AG04449 (cell line): ENCODE data around the gene RIT1.

Experiments used
- CTCF ChIA-PET: fragments of 350-600 bp; formaldehyde crosslinking; extraction: SDS; loops from one replicate; lab custom pipeline; 2021; ENCODE audit warnings: antibody characterized with exemption; lab: Yijun Ruan, JAX
- POLR2A ChIA-PET: fragments of 400-600, 350-600 bp; formaldehyde crosslinking; extraction: SDS; loops from one replicate; lab custom pipeline; 2020; ENCODE audit warnings: antibody characterized with exemption, inconsistent platforms; lab: Yijun Ruan, JAX
- DNase-seq: peaks from one replicate; pipeline ENCODE4 v3.0.0-alpha.2; 2010; ENCODE audit warnings: low read depth, low spot score
- H3K4me3 ChIP-seq: 2 replicates; pipeline ENCODE4 v1.5.1; 2011; ENCODE audit warnings: low read depth, mild to moderate bottlenecking, control low read depth, low read length
- TF ChIP-seq, protein P1 (sequence below): IDR thresholded peaks from one replicate; pipeline ENCODE4 v1.5.1; 2011; ENCODE audit warnings: mild to moderate bottlenecking, moderate library complexity, low read length, control low read depth, inconsistent platforms; ENCODE audit not compliant: insufficient read depth; ENCODE audit errors: missing control alignments

Gene RIT1

DNA sequence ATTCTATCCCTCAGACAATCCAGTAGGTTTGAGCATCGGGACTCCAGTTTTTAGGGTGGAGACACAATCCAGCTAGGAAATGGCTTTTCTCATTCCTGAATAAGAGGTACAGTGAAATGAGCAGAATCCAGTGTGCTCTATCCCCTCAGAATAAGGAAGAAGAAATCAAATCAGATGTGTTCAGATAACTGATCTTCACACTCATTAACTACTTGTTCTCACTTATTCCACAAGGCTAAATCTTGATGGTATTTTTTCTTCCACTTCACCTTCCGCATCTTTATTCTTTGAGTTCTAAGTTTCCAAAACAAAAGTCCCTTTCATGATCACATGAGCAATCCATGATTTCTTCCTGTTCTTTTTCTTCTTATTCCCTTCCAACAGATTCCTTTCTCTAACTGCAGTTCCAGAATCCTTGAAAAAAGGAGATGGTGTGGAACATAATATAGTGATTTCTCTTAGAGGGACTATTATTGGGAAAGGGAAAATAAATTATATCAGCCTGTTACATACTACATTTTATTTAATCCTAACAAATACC is 50.1 kb downstream of the RIT1 start:
- TF ChIP-seq, protein P1, sequence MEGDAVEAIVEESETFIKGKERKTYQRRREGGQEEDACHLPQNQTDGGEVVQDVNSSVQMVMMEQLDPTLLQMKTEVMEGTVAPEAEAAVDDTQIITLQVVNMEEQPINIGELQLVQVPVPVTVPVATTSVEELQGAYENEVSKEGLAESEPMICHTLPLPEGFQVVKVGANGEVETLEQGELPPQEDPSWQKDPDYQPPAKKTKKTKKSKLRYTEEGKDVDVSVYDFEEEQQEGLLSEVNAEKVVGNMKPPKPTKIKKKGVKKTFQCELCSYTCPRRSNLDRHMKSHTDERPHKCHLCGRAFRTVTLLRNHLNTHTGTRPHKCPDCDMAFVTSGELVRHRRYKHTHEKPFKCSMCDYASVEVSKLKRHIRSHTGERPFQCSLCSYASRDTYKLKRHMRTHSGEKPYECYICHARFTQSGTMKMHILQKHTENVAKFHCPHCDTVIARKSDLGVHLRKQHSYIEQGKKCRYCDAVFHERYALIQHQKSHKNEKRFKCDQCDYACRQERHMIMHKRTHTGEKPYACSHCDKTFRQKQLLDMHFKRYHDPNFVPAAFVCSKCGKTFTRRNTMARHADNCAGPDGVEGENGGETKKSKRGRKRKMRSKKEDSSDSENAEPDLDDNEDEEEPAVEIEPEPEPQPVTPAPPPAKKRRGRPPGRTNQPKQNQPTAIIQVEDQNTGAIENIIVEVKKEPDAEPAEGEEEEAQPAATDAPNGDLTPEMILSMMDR, result no peak
- CTCF ChIA-PET, result interaction anchor here (1.3 to 2.1 kb wide), 4 partner anchors 9 to 51 kb away, joined by 3 to 8 read pairs (median 6); partner anchors contain the start of gene RIT1
- H3K4me3 ChIP-seq, result peak overlapping the region; percentile 62
- DNase-seq, result no peak
- POLR2A ChIA-PET, result interaction anchor here (0.6 kb wide), 1 partner anchor 19 kb away, joined by 3 read pairs; no protein-coding TSS in a partner anchor

DNA sequence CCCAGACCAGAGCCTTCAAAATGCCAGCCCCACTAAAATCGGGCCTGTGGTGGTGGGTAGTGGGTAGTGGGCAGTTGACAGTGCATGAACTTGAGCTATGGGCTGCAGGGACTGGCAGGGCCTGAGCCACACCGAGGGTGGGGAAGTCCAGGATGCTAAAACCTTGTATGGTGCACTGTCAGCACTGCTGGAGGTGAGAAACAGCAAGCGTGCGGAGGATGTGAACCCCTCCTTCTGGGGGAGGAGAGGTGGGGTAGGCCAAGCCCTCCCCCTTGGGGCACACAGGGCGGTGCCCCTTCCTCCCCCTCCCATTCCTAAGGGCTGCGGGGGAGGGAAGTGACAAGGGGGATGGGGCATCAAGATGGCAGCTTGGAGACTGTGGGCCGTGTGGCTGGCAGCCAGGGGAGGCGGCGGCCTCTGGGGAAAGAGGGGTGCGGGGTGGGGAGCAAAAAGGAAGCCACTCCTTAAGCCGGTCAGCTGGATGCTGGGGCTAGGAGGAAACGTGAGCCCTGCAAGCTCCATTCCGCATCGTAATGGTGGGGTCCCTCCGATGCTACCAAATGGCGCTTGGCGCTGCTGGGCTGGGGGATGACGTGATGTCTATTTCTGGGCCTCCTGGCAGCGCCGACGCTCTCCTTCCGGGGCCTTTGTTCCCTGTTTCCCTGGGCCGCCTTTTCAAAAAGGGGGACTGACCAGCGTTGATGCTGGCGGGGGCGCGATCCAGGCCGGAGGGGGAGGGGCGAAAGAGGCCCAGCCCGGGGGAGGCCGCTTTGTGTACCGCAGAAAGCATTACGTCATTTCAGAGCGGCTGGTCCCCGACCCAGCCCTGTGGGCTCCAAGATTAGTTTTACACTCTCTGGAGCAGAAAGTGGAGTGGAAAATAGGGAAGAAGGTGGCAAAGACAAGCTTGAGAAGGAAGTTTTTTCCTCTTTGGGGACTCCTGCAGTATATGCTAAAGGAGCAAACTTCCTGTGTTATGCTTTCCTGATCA is 51.0 kb downstream of the RIT1 start:
- TF ChIP-seq, protein P1, result no peak
- CTCF ChIA-PET, result interaction anchor here (1.0 to 2.1 kb wide), 5 partner anchors 10 to 51 kb away, joined by 3 to 8 read pairs (median 4); partner anchors contain the start of gene RIT1
- H3K4me3 ChIP-seq, result peak overlapping the region; percentile 62
- POLR2A ChIA-PET, result interaction anchor here (0.5 to 1.2 kb wide), 2 partner anchors 33 to 39 kb away, joined by 3 to 4 read pairs; no protein-coding TSS in a partner anchor
- DNase-seq, result no peak

DNA sequence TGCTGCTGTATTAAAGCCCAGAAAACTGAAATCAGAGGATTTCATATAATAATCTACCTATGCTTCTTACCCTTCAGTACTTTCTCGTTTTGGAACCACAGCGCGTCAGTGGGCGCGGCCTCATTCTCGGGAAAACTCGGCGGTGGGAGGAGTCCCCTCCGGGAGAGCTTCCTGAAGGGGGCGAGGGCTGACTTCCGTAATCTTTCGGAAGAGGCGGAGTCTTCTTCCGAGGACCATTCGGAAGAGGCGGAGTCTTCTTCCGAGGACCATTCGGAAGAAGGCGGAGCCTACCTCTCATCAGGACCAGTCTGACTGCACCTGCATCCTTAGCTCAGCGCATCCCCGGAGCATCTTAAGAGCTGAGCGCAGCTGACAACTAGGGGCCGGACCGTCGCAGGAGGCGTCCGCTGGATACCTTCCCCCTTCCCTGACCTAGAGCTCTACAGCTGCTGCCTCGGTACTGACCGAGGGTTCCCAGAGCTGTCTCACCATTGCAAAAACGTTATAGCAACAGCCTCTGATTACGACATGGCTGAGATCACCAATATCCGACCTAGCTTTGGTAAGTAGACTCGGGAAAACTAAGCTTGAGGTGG is 51.8 kb downstream of the RIT1 start, which contains the start of gene SYT11:
Gene SYT11, plus strand, starts transcription at position 334 of the 596 bp plus-strand sequence. Its CDS starts 195 bp downstream, at position 529.
- POLR2A ChIA-PET, result interaction anchor here (0.5 to 1.2 kb wide), 2 partner anchors 34 to 40 kb away, joined by 3 to 4 read pairs; no protein-coding TSS in a partner anchor
- CTCF ChIA-PET, result interaction anchor here (1.0 to 2.1 kb wide), 4 partner anchors 11 to 41 kb away, joined by 3 to 8 read pairs (median 6); no protein-coding TSS in a partner anchor
- DNase-seq, result peak; percentile 58
- TF ChIP-seq, protein P1, result no peak
- peak within 1 kb of the TSS; percentile 62 for H3K4me3 ChIP-seq

DNA sequence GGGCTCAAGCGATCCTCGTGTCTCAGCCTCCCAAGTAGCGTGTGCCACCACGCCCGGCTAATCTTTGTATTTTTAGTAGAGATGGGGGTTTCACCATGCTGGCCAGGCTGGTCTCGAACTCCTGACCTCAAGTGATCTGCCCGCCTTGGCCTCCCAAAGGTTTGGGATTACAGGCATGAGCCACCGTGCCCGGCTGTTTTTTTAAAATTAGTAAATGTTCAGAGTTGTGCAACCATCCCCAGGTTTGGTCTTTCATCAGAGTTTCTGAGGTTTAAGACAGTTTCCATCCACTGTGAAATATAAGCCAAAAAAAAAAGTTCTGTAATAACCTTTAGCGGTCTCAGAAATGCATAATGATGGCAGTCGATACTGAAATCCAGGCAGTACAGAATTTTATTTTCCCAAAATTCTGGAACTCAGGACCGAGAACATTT is 52.3 kb downstream of the RIT1 start:
- TF ChIP-seq, protein P1, result no peak
- POLR2A ChIA-PET, result interaction anchor here (1.2 kb wide), 1 partner anchor 34 kb away, joined by 4 read pairs; no protein-coding TSS in a partner anchor
- H3K4me3 ChIP-seq, result peak overlapping the region; percentile 62
- no peak for DNase-seq
- CTCF ChIA-PET, result interaction anchor here (1.0 to 2.1 kb wide), 2 partner anchors 19 to 41 kb away, joined by 4 to 8 read pairs; no protein-coding TSS in a partner anchor

DNA sequence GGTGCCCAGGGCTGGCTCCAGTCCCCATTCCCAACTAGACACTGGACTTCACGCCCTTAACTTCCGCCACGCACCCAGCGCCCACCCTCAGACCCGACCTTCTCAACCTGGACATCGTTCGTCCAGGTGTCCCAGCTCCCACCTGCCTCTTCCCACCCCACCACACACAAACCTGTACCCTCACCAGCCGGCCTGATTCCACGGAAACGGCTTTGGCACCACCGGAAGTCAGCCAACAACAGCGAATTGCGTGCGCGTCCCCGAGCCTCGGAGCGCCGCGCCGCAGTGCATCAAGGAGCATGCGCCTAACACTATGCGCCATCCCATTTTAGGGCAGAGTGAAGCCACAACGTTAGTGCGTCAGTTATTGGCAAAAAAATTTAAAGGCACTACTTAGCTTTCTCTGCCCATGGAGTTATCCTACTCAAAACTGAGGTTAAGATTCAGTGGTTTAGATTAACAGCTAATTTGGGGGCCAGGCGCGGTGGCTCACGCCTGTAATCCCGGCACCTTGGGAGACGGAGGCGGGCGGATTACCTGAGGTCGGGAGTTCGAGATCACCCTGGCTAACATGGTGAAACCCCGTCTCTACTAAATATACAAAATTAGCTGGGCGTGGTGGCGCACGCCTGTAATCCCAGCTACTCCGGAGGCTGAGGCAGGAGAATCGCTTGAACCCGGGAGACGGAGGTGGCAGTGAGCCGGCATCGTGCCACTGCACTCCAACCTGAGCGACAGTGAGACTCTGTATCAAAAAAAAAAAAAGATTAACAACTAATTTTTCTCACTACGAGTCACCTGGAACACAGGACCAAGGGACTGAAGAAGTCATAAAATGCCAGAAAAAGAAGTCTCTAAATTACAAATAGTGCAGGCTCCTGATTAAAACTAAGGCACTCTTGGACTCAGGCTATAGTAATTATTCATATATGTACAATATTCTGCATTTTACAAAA is 53.9 kb downstream of the RIT1 start, which contains the start of gene GON4L:
Gene GON4L, minus strand, starts transcription at position 240 of the 956 bp plus-strand sequence. CDS start 3,434 bp downstream, outside the sequence.
- ChIA-PET POLR2A (interaction anchor here (0.9 kb wide), 1 partner anchor 53 kb away, joined by 6 read pairs; the partner anchor contains the start of gene RIT1), CTCF (interaction anchor here (0.9 to 1.0 kb wide), 3 partner anchors 9 to 27 kb away, joined by 3 read pairs; no protein-coding TSS in a partner anchor)
- DNase-seq, result peak; percentile 38
- H3K4me3 ChIP-seq, result peak within 1 kb of the TSS; percentile 99
- TF ChIP-seq, protein P1, result no peak
